GM12874 (cell line): ENCODE results near the gene CYBA.

Experiments
- CTCF ChIP-seq: IDR thresholded peaks from 2 replicates; pipeline ENCODE4 v1.5.1; 2011; ENCODE audit warnings: low read depth, mild to moderate bottlenecking, control low read depth, low read length, moderate library complexity; ENCODE audit not compliant: insufficient read depth

CYBA gene

GRCh38 chr16:88593910-88594309 is 56.9 kb downstream of the CYBA start:
- no peak for TF ChIP-seq CTCF

- TF ChIP-seq CTCF, result no peak
Measured at GRCh38 chr16:88593489-88593888, 57.4 kb downstream of the CYBA start.
